ENCODE results near the gene SELL.

Gene SELL

GRCh38 chr1:169648709-169649108 is 62.7 kb downstream of the SELL start:
- no peak for DNase-seq (ENCODE audit: low read depth)
- no peak for TF ChIP-seq CTCF (IDR thresholded peaks at IDR 0.05; ENCODE audit: control insufficient read depth, insufficient read depth, low read depth, low read length, missing control alignments)
- H3K4me3 ChIP-seq (ENCODE audit: control insufficient read depth, low read depth, low read length), result no peak overlapping the region

- TF ChIP-seq CTCF (IDR thresholded peaks at IDR 0.05; ENCODE audit: control insufficient read depth, insufficient read depth, low read depth, low read length, missing control alignments), result no peak
- H3K4me3 ChIP-seq (ENCODE audit: control insufficient read depth, low read depth, low read length), result no peak overlapping the region
- no peak for DNase-seq (ENCODE audit: low read depth)
Measured at GRCh38 chr1:169648187-169648586, 63.2 kb downstream of the SELL start.

- no peak for DNase-seq (ENCODE audit: low read depth)
- TF ChIP-seq CTCF (IDR thresholded peaks at IDR 0.05; ENCODE audit: control insufficient read depth, insufficient read depth, low read depth, low read length, missing control alignments), result no peak
- H3K4me3 ChIP-seq (ENCODE audit: control insufficient read depth, low read depth, low read length), result no peak overlapping the region
Measured at GRCh38 chr1:169647512-169647911, 63.9 kb downstream of the SELL start.

GRCh38 chr1:169644297-169644696 is 67.1 kb downstream of the SELL start:
- DNase-seq (ENCODE audit: low read depth), result no peak
- H3K4me3 ChIP-seq (ENCODE audit: control insufficient read depth, low read depth, low read length), result no peak overlapping the region
- TF ChIP-seq CTCF (IDR thresholded peaks at IDR 0.05; ENCODE audit: control insufficient read depth, insufficient read depth, low read depth, low read length, missing control alignments), result no peak
